Epithelial cell of proximal tubule (primary cell): Measurements from ENCODE around the gene PXDN. TPM values are rescaled to one million over a fixed set of nuclear protein-coding genes. Genes with fewer than 3 reads are reported as not detected.
A peak's percentile ranks its signal among the peaks of the same experiment; 100 is the strongest.

Experiments
- DNase-seq: peaks from one replicate; pipeline ENCODE4 v3.0.0-alpha.2; 2011; ENCODE audit warnings: low read depth
- H3K4me3 ChIP-seq: 2 replicates; pipeline ENCODE4 v1.5.1; 2011; ENCODE audit warnings: low read depth, mild to moderate bottlenecking, low read length
- total RNA-seq: library from RNA; depleted of rRNA; stranded (reverse); fragments of >200 nt; gene quantifications from 2 replicates; pipeline ENCODE4 v1.2.3, GENCODE V29; 2015
- TF ChIP-seq, protein P1 (sequence below): conservative IDR thresholded peaks from 2 replicates; pipeline ENCODE4 v1.5.1; 2012; ENCODE audit warnings: low read depth, mild to moderate bottlenecking, low read length

Gene PXDN
- total RNA-seq, 1 donor from 2014 or later, result 197 TPM

GRCh38 chr2:1774929-1775328 lies 30.6 kb upstream of the PXDN start:
- no peak for DNase-seq
- TF ChIP-seq, protein P1, sequence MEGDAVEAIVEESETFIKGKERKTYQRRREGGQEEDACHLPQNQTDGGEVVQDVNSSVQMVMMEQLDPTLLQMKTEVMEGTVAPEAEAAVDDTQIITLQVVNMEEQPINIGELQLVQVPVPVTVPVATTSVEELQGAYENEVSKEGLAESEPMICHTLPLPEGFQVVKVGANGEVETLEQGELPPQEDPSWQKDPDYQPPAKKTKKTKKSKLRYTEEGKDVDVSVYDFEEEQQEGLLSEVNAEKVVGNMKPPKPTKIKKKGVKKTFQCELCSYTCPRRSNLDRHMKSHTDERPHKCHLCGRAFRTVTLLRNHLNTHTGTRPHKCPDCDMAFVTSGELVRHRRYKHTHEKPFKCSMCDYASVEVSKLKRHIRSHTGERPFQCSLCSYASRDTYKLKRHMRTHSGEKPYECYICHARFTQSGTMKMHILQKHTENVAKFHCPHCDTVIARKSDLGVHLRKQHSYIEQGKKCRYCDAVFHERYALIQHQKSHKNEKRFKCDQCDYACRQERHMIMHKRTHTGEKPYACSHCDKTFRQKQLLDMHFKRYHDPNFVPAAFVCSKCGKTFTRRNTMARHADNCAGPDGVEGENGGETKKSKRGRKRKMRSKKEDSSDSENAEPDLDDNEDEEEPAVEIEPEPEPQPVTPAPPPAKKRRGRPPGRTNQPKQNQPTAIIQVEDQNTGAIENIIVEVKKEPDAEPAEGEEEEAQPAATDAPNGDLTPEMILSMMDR, result no peak
- no peak overlapping the region for H3K4me3 ChIP-seq

- no peak overlapping the region for H3K4me3 ChIP-seq
- TF ChIP-seq, protein P1, result no peak
- no peak for DNase-seq
Measured at GRCh38 chr2:1773883-1774282, 29.6 kb upstream of the PXDN start.

- no peak overlapping the region for H3K4me3 ChIP-seq
- TF ChIP-seq, protein P1, result no peak
- no peak for DNase-seq
Measured at GRCh38 chr2:1772471-1773267, 28.4 kb upstream of the PXDN start.

DNA sequence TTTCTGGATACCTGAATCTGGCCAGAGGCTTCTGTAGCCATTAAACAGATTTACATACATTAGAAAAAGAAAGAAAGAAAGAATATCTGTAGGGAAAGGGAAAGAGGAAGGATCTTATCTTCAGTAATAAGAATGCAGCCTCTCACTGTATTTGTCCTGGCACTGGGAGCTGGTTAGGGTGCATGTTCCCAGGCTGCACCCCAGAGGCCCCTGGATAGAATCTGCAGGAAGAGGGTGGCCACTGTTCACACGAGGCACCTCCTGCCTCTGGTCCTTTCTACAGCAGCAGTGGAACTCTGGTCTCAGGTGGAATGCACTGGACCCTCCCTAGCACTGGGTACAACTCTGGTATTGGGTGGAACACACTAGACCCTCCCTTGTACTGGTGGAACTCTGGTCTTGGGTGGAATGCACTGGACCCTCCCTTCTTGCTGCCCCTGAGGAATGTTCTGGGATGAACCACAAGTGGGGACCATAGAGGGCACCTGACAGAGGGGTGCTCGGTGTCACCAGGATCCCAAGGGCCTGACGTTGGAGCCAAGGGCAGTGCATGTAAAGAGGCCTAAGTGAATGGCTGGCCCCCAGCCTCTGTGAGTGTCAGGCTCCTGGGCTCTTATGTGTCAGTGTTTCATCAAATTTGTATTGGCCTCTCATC lies 27.4 kb upstream of the PXDN start:
- no peak for DNase-seq
- no peak overlapping the region for H3K4me3 ChIP-seq
- TF ChIP-seq, protein P1, result no peak

GRCh38 chr2:1770566-1771380 lies 26.5 kb upstream of the PXDN start:
- TF ChIP-seq, protein P1, result no peak
- no peak for DNase-seq
- H3K4me3 ChIP-seq, result no peak overlapping the region

DNA sequence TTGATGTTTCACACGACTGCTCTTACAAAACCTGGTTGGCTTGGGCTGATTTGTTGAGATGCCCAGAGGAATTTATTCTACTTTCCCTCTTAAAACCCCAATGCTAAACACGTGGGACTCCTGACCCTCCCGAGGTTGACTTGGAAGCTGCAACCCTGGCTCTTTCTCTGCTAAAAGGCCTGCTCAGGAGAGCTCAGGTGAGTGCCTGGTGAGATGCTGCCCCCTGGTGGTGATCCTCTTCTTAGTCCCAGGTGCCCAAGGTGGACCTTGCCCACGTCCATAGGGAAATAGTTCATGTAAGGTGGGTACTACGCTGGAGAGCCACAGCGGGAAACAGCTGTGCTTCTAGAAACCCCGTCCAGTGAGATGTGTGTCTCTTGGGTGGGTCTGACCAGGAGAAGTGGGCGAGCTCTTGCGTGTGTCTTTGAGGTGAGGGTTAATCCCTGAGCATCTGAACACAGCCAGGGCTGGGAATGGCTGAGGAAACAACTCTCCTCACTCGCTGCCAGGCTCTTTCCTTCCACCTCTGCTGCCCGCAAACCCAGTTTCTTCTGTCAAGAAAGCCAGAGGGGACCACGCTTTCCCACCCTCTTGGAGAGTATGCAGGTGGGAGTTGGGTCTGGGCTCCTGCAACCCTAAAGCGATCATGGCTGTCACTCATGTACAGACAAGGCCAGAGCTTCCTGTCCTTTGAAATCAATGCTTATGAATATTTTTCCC lies 25.5 kb upstream of the PXDN start:
- TF ChIP-seq, protein P1, result peak; percentile 94
- no peak overlapping the region for H3K4me3 ChIP-seq
- DNase-seq, result peak; percentile 16
